LNCAP (cell line): ENCODE measurements around the gene CA5A.

ENCODE experiments used
- CTCF ChIP-seq: fragments of 450-650 bp; IDR thresholded peaks from 2 replicates; pipeline ENCODE4 v1.5.1; 2017; ENCODE audit warnings: mild to moderate bottlenecking

The CA5A gene

GRCh38 chr16:87882436-87883019, 53.8 kb downstream of the CA5A start:
- TF ChIP-seq CTCF = no peak

GRCh38 chr16:87881324-87882200, 54.8 kb downstream of the CA5A start:
- TF ChIP-seq CTCF = no peak

GRCh38 chr16:87880117-87880696, 56.1 kb downstream of the CA5A start:
- no peak for TF ChIP-seq CTCF

- no peak for TF ChIP-seq CTCF
Measured at GRCh38 chr16:87878704-87879103, 57.6 kb downstream of the CA5A start.

- TF ChIP-seq CTCF = no peak
Measured at GRCh38 chr16:87877942-87878507, 58.3 kb downstream of the CA5A start.

GRCh38 chr16:87874639-87875427, 61.5 kb downstream of the CA5A start:
- TF ChIP-seq CTCF = no peak
